Right kidney (tissue), 9 donors: ENCODE results near the gene UBE2G2.

Experiments
- DNase-seq: peaks from one replicate; pipeline ENCODE4 v3.0.0-alpha.2; 2016
- long read RNA-seq, 8 donors: transcript quantifications; one replicate each; lab custom pipeline, GENCODE V29; 2026

The UBE2G2 gene
- long read RNA-seq, donor 1, full-length matches to known transcripts = 36 of 36 reads
- long read RNA-seq, donor 1, partial matches to known transcripts = 0 of 36 reads
- long read RNA-seq, donor 1, other reads (novel, unspliced or antisense) = 0 of 36 reads
- long read RNA-seq, donor 2, full-length matches to known transcripts = 16 of 16 reads
- long read RNA-seq, donor 2, partial matches to known transcripts = 0 of 16 reads
- long read RNA-seq, donor 2, other reads (novel, unspliced or antisense) = 0 of 16 reads
- long read RNA-seq, donor 3, full-length matches to known transcripts = 18 of 18 reads
- long read RNA-seq, donor 3, partial matches to known transcripts = 0 of 18 reads
- long read RNA-seq, donor 3, other reads (novel, unspliced or antisense) = 0 of 18 reads
- long read RNA-seq, donor 4, full-length matches to known transcripts = 38 of 38 reads
- long read RNA-seq, donor 4, partial matches to known transcripts = 0 of 38 reads
- long read RNA-seq, donor 4, other reads (novel, unspliced or antisense) = 0 of 38 reads
- long read RNA-seq, donor 5, full-length matches to known transcripts = 26 of 26 reads
- long read RNA-seq, donor 5, partial matches to known transcripts = 0 of 26 reads
- long read RNA-seq, donor 5, other reads (novel, unspliced or antisense) = 0 of 26 reads
- long read RNA-seq, donor 6, full-length matches to known transcripts = 22 of 22 reads
- long read RNA-seq, donor 6, partial matches to known transcripts = 0 of 22 reads
- long read RNA-seq, donor 6, other reads (novel, unspliced or antisense) = 0 of 22 reads
- long read RNA-seq, donor 7, full-length matches to known transcripts = 32 of 32 reads
- long read RNA-seq, donor 7, partial matches to known transcripts = 0 of 32 reads
- long read RNA-seq, donor 7, other reads (novel, unspliced or antisense) = 0 of 32 reads
- long read RNA-seq, donor 8, full-length matches to known transcripts = 19 of 19 reads
- long read RNA-seq, donor 8, partial matches to known transcripts = 0 of 19 reads
- long read RNA-seq, donor 8, other reads (novel, unspliced or antisense) = 0 of 19 reads

- peak; percentile 92 for DNase-seq
These were observed at the start of gene UBE2G2 for GRCh38 chr21:44801468-44802395. UBE2G2 (minus strand) TSS chr21:44801820; CDS start chr21:44801748, 72 bp downstream.

GRCh38 chr21:44850905-44851657 is 49.5 kb upstream of the UBE2G2 start:
- DNase-seq = no peak

GRCh38 chr21:44850208-44850800 is 48.7 kb upstream of the UBE2G2 start:
- DNase-seq = no peak

- no peak for DNase-seq
These were observed 48.1 kb upstream of the UBE2G2 start for GRCh38 chr21:44849616-44850130.

GRCh38 chr21:44848821-44849521 is 47.4 kb upstream of the UBE2G2 start:
- DNase-seq = no peak

- DNase-seq = no peak
These were observed 45.8 kb upstream of the UBE2G2 start for GRCh38 chr21:44847261-44848056.

GRCh38 chr21:44846485-44847260 is 45.1 kb upstream of the UBE2G2 start:
- no peak for DNase-seq

GRCh38 chr21:44846224-44846484 is 44.5 kb upstream of the UBE2G2 start:
- DNase-seq = no peak

- DNase-seq = peak; percentile 75
These were observed 44.0 kb upstream of the UBE2G2 start for GRCh38 chr21:44845418-44846223.

- DNase-seq = no peak
These were observed 42.6 kb upstream of the UBE2G2 start for GRCh38 chr21:44844256-44844655.

GRCh38 chr21:44842721-44843445 is 41.3 kb upstream of the UBE2G2 start:
- DNase-seq = no peak

GRCh38 chr21:44842087-44842486 is 40.5 kb upstream of the UBE2G2 start:
- no peak for DNase-seq

- DNase-seq = no peak
These were observed 39.2 kb upstream of the UBE2G2 start for GRCh38 chr21:44840771-44841170.

- no peak for DNase-seq
These were observed 37.3 kb upstream of the UBE2G2 start for GRCh38 chr21:44838951-44839350.

- DNase-seq = no peak
These were observed 36.6 kb upstream of the UBE2G2 start for GRCh38 chr21:44838039-44838895.

- DNase-seq = no peak
These were observed 35.9 kb upstream of the UBE2G2 start for GRCh38 chr21:44837537-44837936.
